Endothelial cell of hepatic sinusoid (primary cell): ENCODE data around the gene HIC2.
"Not testable (repeated sequence)": the region's sequence is repeated elsewhere in the genome, so short reads cannot be mapped to it uniquely, and the experiment has no call there.

Experiments
- in situ Hi-C: cut with HindIII; loops from 2 replicates; pipeline ENCODE4 v1.10.0; 2017; ENCODE audit warnings: low sequenced_read_pairs

Gene HIC2

DNA sequence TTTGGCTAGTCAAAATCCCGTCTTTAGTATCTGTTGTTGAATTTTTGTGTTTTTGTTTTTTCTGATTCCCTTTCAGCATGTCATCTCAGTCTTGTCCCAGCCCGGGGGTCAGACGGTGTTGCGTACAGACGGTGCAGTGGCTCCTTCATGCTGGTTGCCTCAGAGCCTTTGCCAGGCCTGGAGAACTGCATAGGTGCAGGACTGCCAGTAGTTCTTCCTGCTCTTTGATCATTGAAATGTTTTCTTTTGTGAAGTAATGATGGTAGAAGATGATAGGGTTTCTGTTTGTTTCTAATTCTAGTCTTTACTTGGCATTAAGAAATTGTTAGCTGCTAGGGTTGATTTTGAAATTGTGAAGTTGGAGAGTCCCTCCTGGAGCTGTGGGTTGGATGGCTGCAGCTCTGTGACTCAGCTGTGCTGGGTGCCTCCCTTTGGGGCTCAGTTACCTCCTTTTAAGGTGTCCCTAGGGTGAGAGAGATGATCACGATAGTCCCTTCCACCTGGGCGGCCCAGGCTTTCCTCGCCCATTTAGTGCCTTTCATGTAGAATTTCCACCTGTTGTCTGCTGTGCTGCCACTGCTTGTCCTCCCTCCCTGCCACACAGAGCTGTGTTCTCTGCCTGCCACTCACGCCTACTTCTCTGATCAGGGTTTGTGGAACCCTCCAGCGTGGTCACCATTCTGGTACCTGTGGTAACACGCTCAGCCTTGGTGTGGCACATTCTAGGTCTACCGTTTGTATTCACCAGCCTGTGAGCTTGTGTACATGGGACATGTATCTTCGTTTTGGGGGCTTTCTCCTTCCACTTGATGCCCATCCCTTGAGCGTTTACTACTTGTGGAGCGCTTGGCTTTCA, 17.4 kb downstream of the HIC2 start:
- in situ Hi-C loops = not testable (repeated sequence)

DNA sequence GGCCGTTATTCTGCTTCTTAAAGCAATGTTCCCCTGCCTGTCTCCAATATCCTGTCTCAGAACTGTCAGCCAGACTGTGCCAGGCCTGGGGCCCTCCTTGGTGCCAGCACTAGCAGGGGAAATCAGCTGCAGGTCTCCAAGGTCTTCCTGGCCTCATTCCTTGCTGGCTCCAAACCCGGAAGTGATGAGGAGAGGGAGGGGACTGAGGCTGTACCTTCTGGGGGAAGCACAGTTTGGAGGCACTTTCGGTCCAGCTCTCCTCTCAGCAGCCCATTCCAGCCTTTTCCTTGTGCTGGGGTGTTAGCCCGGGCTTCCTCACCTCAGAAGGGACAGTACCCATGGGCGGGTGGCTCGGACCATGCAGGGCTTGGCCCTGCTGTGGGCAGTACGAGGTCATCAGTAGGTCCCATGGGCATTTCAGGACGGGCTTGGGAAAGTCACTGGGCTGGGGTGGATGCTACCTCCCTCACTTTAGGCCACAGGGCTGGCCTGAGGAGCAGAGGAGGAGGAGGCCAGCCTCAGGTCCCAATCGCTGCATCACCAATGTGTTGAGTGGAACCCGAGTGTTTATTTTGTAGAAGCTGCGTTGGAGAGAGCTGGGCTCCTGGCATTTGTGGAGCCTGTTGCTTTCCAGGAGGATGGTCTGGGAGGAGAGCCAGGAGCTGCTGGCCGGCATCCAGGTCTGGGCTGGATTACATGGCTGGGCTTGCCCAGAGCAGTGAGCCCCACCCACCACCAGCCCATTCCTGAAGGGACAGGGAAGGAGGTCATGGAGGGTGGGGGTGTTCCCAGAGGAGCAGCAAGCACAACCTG, 19.0 kb downstream of the HIC2 start:
- in situ Hi-C loops = not testable (repeated sequence)

DNA sequence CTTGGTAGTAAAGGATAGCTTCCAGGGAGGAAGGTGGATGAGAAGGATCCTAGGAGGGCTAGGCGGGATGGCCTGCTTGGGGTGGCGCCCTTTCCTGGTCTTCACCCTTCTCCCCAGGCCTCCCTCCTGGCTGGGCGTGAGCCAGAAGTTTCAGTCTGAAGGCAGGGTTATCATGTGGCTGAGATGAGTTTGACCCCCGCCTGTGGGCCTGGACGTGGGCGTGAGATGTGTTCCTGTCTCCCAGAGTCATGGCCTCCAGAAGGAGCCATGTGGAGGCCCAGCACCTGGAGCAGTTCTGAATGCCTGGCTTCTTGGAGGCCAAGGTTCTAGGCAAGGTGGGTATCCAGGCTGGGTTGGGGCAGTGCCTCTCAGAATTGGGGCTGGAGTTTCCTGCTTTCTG, 20.8 kb downstream of the HIC2 start:
- in situ Hi-C loops = not testable (repeated sequence)

DNA sequence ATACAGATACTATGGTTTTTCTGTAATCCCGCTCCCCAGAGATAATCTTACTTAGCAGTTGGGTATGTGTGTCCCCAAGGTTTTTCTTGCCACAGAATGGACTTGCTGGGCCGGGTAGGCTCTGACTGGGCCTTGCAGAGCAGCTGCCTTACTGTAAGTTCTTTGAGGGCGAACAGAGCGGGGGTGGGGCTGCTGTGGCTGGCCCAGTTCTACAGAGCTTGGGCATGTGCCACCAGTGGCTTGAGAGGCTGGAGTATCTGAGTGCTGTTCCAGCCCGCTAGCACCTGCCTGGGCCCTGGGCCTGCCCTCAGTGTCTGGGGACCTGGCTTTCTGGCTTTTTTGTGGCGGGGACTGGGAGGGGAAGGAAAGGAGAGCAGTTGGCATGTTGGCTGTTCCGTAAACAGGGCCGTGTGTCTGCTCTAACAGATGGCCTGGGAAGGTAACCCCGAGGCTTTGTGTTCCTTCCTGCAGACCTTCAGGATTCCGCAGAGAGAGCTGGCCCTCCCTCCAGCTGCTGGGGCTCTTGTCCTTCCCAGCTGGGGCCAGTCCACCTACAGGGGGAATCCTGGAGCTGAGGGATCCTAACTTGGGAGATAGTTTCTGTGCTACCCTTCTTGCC, 23.0 kb downstream of the HIC2 start:
- in situ Hi-C loops = not testable (repeated sequence)

DNA sequence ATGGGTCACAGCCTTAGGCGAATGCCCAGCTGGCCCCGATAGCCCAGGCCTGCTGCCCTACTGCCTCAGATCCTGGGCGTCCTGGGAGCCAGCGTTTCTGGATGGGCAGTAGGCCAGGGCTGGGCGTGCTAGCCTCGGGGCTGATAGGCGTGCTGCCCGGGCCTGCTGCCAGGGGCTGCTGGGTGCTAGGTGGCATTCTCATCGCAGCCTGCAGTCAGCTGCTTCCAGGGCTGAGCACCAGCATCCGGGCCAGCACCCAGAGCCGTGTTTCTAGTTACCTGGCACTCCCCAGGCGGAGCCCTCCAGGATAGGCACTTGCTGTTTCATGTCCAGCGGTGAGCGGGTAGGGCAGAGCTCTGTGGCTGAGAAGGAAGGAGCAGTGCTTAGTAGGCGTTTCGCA, 23.5 kb downstream of the HIC2 start:
- in situ Hi-C loops = not testable (repeated sequence)

DNA sequence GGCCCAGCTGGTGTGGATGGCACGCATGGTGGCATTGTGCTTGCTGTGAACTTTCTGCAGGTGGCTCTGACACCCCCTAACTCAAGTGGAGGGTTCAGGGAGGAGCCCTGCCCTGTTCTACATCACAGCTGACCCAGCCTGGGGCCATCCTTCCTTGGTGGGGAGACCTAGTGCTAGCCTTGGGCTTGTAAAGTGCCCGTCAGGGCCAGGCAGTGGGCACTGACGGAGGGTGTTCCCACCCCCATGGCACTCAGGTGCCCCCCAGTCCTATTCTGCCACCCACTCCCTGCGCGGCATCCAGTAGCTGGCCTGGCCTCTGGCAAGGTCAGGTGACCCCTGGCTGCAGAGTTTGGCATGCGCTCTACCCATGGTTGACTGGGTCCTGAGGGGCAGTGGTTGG, 24.0 kb downstream of the HIC2 start:
- in situ Hi-C loops = not testable (repeated sequence)

DNA sequence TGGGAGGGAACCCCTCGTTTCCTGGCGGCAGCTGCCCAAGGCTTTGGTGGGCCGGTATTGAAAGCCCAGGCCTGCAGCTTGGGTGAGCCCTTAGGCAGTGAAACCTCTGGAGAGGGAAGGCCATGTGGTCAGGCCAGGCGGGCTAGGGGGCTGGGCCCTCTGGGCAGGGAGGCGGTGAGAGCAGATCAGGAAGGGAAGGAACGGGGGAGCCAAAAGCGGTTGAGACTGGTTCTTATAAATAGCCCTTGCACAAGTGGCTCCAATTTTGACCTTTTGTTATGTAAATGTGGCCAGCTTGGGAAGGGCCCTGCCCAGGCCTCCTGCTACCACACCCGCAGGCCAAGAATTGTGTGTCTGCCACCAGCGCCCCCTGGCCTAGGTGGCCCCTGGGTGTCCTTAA, 25.0 kb downstream of the HIC2 start:
- in situ Hi-C loops = not testable (repeated sequence)

DNA sequence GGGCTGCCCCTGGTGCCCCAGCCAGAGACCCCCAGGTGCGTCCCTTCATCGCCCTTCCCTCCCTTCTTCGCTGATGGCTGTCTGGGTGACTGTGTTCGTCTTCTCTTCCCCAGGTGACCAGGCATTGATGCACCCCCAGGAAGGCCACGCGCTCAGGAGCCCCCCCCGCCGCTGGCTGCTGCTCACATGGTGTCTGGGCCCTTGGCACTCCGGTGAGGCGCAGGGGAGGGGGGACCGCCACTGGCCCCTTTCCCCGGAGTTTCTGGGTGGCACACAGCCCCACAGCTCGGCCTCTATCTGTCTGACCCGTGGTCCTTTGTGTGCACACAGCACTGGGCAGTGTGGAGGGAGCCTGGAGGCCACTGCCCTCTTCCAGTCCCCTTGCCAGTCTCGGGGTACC, 25.5 kb downstream of the HIC2 start:
- in situ Hi-C loops = not testable (repeated sequence)

DNA sequence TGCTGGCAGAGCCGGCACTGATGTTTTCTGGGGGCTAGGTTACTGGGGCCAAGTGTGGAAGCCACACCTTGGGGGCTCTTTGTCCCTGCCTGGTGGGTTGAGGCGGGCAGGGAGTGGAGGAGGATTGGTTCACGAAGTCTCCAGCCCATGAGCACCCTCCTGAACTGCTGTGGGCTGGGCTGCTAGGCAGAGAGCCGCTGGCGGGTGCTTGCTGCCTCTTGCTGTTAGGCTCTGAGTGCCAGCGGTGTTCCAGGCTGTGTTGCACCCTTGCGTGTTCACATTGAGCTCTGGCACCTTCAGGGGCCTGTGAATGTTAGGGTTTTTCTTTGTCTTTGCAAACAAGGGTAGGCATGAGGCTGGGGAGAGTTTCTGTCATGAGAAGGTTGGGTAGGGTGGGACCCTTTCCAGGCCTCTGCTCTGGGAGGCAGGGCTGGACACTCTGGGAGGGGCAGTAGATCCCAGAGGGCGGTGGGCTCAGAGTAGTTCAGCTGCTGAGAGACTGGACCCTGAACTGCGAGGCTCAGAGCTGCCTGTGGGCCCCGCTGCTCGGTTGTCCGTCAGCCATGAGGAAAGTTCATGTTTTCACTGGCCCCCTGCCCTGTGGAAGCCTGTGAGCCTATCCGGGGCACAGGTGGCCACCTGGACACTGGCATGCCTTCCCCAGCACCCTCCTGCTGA, 26.0 kb downstream of the HIC2 start:
- in situ Hi-C loops = no loop called here

DNA sequence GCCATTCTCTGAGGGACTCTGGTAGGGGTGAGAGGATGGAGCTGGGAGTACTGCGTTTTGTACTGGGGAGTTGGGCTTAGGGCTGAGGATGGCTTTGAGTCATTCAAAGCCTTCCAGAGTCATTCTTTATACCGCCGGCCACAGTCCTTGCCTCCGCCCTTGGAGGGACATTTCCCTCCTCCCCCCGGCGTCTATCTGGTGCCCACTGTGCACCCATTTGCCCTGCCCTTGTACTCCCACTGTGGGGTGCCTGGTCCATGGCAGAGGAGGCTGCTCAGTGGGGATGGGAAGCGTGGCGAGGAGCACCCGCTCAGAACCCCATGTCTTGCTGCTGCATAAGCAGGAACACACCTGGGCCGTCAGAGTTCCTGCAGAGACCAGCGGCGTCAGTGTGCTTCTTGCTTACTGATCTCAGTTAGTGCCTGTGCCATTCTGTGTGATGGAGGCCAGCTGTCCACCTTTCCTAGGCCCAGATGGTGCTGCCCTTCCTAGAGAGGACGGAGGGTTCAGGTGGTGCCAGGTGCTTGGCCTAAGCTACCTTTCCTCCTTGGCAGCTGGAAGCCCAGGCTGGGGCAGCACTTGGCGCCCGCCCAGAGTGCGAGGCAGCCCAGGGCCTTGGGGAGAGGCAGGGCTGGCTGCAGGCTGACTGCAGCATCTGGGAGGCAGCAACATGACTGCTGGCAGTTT, 26.7 kb downstream of the HIC2 start:
- in situ Hi-C loops = no loop called here

DNA sequence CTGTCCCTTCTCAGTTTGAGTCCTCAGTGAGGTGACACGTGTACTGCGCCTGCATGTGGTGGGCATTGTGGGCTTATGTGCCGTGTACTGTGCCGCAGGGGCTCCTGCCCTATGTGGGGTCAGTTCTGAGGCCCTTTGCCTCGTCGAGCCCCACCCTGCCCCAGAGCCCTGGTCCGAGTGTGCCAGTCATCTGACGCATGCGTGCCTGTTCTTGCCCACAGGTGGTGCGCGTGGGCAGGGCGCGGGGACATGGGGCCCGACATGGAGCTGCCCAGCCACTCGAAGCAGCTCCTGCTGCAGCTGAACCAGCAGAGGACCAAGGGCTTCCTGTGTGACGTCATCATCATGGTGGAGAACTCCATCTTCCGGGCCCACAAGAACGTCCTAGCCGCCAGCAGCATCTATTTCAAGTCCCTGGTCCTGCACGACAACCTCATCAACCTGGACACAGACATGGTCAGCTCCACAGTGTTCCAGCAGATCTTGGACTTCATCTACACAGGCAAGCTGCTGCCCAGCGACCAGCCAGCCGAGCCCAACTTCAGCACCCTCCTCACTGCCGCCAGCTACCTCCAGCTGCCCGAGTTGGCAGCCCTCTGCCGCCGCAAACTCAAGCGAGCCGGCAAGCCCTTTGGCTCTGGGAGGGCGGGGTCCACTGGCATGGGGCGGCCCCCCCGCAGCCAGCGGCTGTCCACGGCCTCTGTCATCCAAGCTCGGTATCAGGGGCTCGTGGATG, 27.7 kb downstream of the HIC2 start:
- in situ Hi-C loops = no loop called here

DNA sequence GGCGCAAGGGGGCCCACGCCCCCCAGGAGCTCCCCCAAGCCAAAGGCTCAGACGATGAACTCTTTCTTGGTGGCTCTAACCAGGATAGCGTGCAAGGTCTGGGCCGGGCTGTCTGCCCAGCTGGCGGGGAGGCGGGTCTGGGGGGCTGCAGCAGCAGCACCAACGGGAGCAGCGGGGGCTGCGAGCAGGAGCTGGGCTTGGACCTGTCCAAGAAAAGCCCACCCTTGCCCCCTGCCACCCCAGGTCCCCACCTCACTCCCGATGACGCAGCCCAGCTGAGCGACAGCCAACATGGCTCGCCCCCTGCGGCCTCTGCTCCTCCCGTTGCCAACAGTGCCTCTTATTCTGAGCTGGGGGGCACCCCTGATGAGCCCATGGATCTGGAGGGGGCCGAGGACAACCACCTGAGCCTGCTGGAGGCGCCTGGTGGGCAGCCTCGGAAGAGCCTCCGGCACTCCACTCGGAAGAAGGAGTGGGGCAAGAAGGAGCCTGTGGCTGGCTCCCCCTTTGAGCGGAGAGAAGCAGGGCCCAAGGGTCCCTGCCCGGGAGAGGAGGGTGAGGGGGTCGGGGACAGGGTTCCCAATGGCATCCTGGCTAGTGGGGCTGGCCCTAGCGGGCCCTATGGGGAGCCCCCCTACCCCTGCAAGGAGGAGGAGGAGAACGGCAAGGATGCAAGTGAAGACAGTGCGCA, 28.4 kb downstream of the HIC2 start:
- in situ Hi-C loops = no loop called here

DNA sequence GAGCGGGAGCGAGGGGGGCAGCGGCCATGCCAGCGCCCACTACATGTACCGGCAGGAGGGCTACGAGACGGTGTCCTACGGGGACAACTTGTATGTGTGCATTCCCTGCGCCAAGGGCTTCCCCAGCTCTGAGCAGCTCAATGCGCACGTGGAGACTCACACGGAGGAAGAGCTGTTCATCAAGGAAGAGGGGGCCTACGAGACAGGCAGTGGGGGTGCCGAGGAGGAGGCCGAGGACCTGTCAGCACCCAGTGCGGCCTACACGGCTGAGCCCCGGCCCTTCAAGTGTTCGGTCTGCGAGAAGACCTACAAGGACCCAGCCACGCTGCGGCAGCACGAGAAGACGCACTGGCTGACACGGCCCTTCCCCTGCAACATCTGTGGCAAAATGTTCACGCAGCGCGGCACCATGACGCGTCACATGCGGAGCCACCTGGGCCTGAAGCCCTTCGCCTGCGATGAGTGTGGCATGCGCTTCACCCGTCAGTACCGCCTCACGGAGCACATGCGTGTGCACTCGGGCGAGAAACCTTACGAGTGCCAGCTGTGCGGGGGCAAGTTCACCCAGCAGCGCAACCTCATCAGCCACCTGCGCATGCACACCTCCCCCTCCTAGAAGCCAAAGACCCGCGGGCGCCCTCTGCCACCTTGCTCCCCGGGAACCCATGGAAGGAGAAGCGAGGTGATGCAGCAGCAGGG, 29.1 kb downstream of the HIC2 start:
- in situ Hi-C loops = no loop called here

DNA sequence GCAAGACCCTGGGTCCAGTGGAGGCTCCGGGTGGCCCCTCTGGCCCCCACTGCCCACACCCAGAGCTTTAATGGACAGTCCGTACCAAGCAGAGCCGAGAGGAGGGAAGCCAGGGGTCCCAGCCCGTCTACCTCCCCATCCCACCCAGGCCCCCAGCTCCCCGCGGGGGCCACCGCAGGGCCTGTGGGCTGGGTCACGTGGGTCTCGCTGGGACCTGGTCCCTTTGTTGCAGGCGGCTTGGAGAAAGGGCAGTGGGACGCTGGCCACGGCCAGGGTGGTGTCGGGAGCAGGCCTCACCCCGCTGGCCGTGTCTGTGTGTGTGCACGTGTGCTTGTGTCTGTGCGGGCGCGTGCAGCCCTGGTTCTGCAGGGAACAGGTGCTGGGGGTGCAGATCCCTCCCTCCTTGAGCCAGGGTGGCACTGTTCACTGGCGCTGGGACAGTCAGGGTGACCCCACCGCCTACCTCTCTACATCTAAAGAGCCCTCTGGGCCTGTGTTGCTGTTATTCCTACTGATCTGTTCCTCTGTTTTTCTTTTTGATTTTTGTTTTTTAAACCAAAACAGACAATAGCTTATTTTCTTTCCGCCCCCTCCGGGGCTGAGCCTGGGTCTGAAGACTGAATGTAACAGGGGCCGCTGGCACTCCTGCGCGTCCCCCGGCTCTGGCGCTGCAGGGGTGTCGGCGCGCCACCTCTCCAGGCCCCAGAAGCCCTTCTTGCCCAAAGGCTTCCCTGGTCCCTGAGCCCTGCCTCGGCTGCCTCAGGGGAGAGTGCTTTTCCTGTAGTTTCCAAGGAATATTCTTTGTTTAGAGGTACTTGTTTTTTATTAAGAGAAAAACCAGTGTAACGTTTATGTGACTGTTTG, 29.9 kb downstream of the HIC2 start:
- in situ Hi-C loops = no loop called here

DNA sequence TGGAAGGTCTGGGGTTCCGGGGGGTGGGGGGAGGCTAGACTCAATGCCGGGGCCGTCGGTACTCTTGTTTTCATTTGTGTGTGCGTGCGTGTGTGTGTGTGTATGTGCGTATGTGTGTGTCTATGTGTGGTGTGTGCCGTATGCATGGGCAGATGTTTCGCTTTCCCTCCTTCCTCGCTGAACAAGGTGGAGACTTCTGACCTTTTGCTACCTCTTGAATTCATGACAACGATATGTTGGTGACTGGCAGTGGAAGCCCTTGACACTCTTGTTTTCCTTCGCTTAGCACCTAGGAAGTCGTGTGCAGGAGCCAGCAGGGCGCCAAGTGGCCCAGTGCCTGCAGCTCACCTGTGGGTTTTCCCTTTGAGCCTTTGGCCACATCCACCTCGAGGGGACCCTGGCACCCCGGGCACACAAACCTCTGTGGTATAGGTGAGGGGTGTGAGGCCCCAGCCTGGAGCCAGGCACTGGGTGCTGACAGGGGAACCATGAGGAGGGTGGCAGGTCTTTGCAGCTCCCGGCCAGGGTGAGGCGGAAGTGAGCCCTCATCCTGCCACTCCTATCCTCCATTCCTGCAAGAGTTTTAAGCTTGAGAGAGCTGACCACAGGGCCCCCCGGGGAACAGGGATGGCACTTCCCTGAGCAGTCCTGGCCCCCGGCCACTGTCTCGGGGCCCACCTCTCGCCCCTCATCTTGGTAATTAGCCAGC, 30.7 kb downstream of the HIC2 start:
- in situ Hi-C loops = no loop called here

DNA sequence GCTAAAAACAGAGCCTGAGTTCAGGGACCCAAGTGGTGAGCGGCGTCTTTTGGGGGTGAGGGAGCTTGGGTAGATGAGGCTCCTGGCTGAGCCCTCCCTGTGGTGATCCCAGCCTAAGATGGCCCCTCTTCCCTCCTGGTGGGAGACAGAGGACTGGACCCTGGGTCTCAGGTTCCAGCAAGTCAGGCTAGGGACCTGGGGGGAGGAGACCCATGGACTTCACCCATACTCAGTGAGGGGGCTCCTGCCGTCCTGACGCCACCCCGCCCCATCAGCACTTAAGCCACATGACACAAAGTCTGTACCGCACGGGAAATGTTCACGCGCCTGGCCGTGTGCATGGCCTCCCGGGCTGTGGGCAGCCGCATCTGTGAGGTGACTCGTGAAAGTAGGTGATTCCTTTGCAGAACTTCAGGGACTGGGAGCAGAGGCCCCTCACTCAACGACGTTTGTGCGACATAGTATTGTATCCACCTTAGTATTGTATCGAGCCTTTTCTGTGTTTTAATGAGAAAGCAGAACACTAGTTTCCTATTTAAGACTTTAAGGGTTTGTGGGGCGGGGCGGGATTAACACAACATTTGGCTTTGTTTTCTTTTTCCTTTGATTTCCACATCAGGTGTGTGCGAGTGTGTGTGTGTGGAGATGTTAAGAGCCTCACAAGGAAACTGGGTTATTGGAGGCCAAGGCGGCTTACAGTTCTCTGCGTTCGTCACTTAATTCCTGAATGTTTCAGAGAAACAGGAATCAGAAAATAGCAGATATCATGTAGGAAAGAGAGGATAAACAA, 31.7 kb downstream of the HIC2 start:
- in situ Hi-C loops = no loop called here
